Upper lobe of right lung (tissue), 1 donor: ENCODE data around the gene SLC35F3. TPM values are rescaled to one million over a fixed set of nuclear protein-coding genes. Genes with fewer than 3 reads are reported as not detected.

Experiments used
- ATAC-seq: fragments of 200-7000 bp; cut with Tn5 transposase; one replicate; pipeline ENCODE4 v1.9.1; 2020; ENCODE audit warnings: mild to moderate bottlenecking, moderate library complexity
- DNase-seq: peaks from one replicate; pipeline ENCODE4 v3.0.0-alpha.2; 2020
- H3K27ac ChIP-seq: fragments of 200-600 bp; one replicate; pipeline ENCODE4 v1.8.0; 2022
- H3K27me3 ChIP-seq: fragments of 200-600 bp; one replicate; pipeline ENCODE4 v1.8.0; 2022; ENCODE audit warnings: mild to moderate bottlenecking
- H3K36me3 ChIP-seq: fragments of 200-600 bp; one replicate; pipeline ENCODE4 v1.8.0; 2022
- H3K4me1 ChIP-seq: fragments of 200-600 bp; one replicate; pipeline ENCODE4 v1.8.0; 2022
- H3K4me3 ChIP-seq: fragments of 200-600 bp; one replicate; pipeline ENCODE4 v1.8.0; 2022; ENCODE audit warnings: mild to moderate bottlenecking
- H3K9me3 ChIP-seq: fragments of 200-600 bp; one replicate; pipeline ENCODE4 v1.8.0; 2022
- CTCF ChIP-seq: fragments of 200-600 bp; IDR thresholded peaks from one replicate; pipeline ENCODE4 v1.8.0; 2022; ENCODE audit warnings: antibody characterized with exemption
- intact Hi-C: fragments of 100-400 bp; cut with DNase I; formaldehyde crosslinking; loops from one replicate; pipeline ENCODE4 v1.11.0; 2022
- total RNA-seq: library from RNA; stranded (reverse); fragmentation: NEBNext Ultra II Directional; extraction: Animal tissue kit (Norgen Biotek cat#: 25700); gene quantifications from one replicate; pipeline ENCODE4 v1.2.1, GENCODE V29; 2021
- donor health status: DM: no; HTN: yes; CAD: no; lungs with severe emphysema.

SLC35F3 gene
- total RNA-seq, 1 donor from 2014 or later: 0.29 TPM

- intact Hi-C loops: no loop called here
- H3K27me3 ChIP-seq: no peaks in the 10 kb centered on the region
- no peak for ATAC-seq
Measured at GRCh38 chr1:233945573-233945972, 41.1 kb downstream of the SLC35F3 start.

GRCh38 chr1:233945979-233946378, 41.5 kb downstream of the SLC35F3 start:
- H3K36me3 ChIP-seq: no peaks in the 10 kb centered on the region
- intact Hi-C loops: no loop called here
- ATAC-seq: no peak
- no peaks in the 10 kb centered on the region for H3K27me3 ChIP-seq
- no peak for DNase-seq
- TF ChIP-seq CTCF: no peak
- no peaks in the 10 kb centered on the region for H3K4me1 ChIP-seq
- no peaks in the 10 kb centered on the region for H3K9me3 ChIP-seq
- H3K27ac ChIP-seq: no peak overlapping the region
- H3K4me3 ChIP-seq: no peak overlapping the region

More at GRCh38 chr1:233945573-233945972, 41.1 kb downstream of the SLC35F3 start:
- Histone ChIP-seq H3K36me3 (no peaks in the 10 kb centered on the region), H3K9me3 (no peaks in the 10 kb centered on the region), H3K4me3 (no peak overlapping the region), H3K27ac (no peak overlapping the region), H3K4me1 (no peaks in the 10 kb centered on the region)
- DNase-seq: no peak
- TF ChIP-seq CTCF: no peak

- intact Hi-C loops: no loop called here
- H3K4me3 ChIP-seq: no peak overlapping the region
- TF ChIP-seq CTCF: no peak
- no peaks in the 10 kb centered on the region for H3K27me3 ChIP-seq
- DNase-seq (no peak), ATAC-seq (no peak)
- no peak overlapping the region for H3K27ac ChIP-seq
- no peaks in the 10 kb centered on the region for H3K9me3 ChIP-seq
- no peaks in the 10 kb centered on the region for H3K36me3 ChIP-seq
- no peaks in the 10 kb centered on the region for H3K4me1 ChIP-seq
Measured at GRCh38 chr1:233946724-233947123, 42.2 kb downstream of the SLC35F3 start.

GRCh38 chr1:233951804-233952203, 47.3 kb downstream of the SLC35F3 start:
- no peak for DNase-seq
- Histone ChIP-seq H3K9me3 (no peaks in the 10 kb centered on the region), H3K36me3 (no peaks in the 10 kb centered on the region), H3K27me3 (no peaks in the 10 kb centered on the region), H3K4me1 (no peaks in the 10 kb centered on the region), H3K27ac (no peak overlapping the region), H3K4me3 (no peak overlapping the region)
- intact Hi-C loops: no loop called here
- no peak for ATAC-seq
- no peak for TF ChIP-seq CTCF

GRCh38 chr1:233957691-233958090, 53.2 kb downstream of the SLC35F3 start:
- intact Hi-C loops: no loop called here
- Histone ChIP-seq H3K27me3 (no peaks in the 10 kb centered on the region), H3K9me3 (no peaks in the 10 kb centered on the region), H3K27ac (no peak overlapping the region), H3K36me3 (no peaks in the 10 kb centered on the region), H3K4me1 (no peaks in the 10 kb centered on the region), H3K4me3 (no peak overlapping the region)
- ATAC-seq (no peak), DNase-seq (no peak)
- no peak for TF ChIP-seq CTCF

- TF ChIP-seq CTCF: no peak
- no peak for ATAC-seq
Measured at GRCh38 chr1:233959102-233959501, 54.6 kb downstream of the SLC35F3 start.

More at GRCh38 chr1:233959102-233959501, 54.6 kb downstream of the SLC35F3 start:
- intact Hi-C loops: no loop called here
- no peak for DNase-seq
- Histone ChIP-seq H3K4me3 (no peak overlapping the region), H3K4me1 (no peaks in the 10 kb centered on the region), H3K36me3 (no peaks in the 10 kb centered on the region), H3K9me3 (no peaks in the 10 kb centered on the region), H3K27me3 (no peaks in the 10 kb centered on the region), H3K27ac (no peak overlapping the region)
